NCI-H82 treated with DMSO at 0.1 percent for 48 hours (cell line): ENCODE measurements around the gene FAM171A2.

Experiments
- DNase-seq: peaks from one replicate; lab custom pipeline; 2025; ENCODE audit not compliant: unreplicated experiment; lab: John Stamatoyannopoulos, UW

FAM171A2 gene

GRCh38 chr17:44309472-44309871, 54.2 kb downstream of the FAM171A2 start:
- no peak for DNase-seq

- DNase-seq: no peak
Measured at GRCh38 chr17:44308865-44309264, 54.8 kb downstream of the FAM171A2 start.

- DNase-seq: peak; percentile 89
Measured at GRCh38 chr17:44308320-44308818, 55.3 kb downstream of the FAM171A2 start, which contains the start of gene RUNDC3A. TSS of gene RUNDC3A (plus strand) at chr17:44308601. CDS start at chr17:44308833, 232 bp downstream.

- no peak for DNase-seq
Measured at GRCh38 chr17:44307387-44308186, 56.1 kb downstream of the FAM171A2 start.

- no peak for DNase-seq
Measured at GRCh38 chr17:44304651-44305050, 59.0 kb downstream of the FAM171A2 start.
